Heart left ventricle (tissue), 13 donors: ENCODE data around the gene SEM1.

ENCODE experiments used
- POLR2A ChIP-seq, 2 donors: fragments of 450-650 bp; IDR thresholded peaks; one replicate each; pipeline ENCODE4 v1.6.1; 2017; ENCODE audit warnings: antibody characterized with exemption in 2 of 2, mild to moderate bottlenecking in 2 of 2, moderate library complexity in 2 of 2
- TF ChIP-seq, protein P1 (sequence below), 12 donors: fragments of 200-600 bp; sonication (generic) in 4 of 12; IDR thresholded peaks; one replicate each; pipeline versions ENCODE4 v1.5.0 to v1.8.0; 2018 to 2022; ENCODE audit warnings: antibody characterized with exemption in 12 of 12, mild to moderate bottlenecking in 5 of 12
- donor health status: ischemic (EF 13 %, LVEDD 7.1; RV severe dilation, severe dysfunction).
- donor health status: DM: no; HTN: yes; CAD: no.
- donor health status: DM: no; HTN: no; CAD: no.
- donor health status: ischemic (EF 25% LVEDD 6.9; RV normal size, moderate dysfunction).
- donor health status: ischemic (EF 25% LVEDD 5.7; RV mildly dilated, moderate dysfunction).
- donor health status: ischemic (EF 35%, LVEDD 5.7; RV mildly dilated, moderate dysfunction).
- donor health status: nonischemic (EF 11% LVEDD 7.7; RV severe dilation, severe dysfunction).
- donor health status: DM: yes; HTN: yes; CAD: no.
- donor health status: PGD.
- donor health status: ischemic (EF 29% LVEDD 5.4; RV normal size, mild dysfunction).
- donor health status: nonischemic (EF 23%, LVEDD 6.1; RV moderate dilation, normal function).

DNA sequence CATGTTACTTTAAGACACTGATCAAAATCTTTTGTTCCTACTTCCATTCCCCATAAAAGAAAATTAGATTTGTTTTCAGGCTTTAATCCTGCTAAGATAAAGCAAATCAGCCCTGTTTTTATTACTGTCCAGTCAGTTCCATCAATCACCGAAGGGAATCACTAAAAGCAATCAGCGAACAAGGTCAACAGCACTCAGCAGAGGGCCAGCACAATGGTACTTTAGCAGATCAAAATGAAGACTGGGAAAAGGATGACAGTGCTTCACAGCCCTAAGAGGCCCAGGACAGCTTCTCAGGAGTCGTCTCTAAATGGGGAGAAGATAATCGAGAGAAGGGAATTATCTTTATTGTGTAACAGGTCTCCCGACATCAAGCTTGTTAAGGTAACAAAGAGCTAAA lies 32.7 kb downstream of the SEM1 start:
- TF ChIP-seq, protein P1, sequence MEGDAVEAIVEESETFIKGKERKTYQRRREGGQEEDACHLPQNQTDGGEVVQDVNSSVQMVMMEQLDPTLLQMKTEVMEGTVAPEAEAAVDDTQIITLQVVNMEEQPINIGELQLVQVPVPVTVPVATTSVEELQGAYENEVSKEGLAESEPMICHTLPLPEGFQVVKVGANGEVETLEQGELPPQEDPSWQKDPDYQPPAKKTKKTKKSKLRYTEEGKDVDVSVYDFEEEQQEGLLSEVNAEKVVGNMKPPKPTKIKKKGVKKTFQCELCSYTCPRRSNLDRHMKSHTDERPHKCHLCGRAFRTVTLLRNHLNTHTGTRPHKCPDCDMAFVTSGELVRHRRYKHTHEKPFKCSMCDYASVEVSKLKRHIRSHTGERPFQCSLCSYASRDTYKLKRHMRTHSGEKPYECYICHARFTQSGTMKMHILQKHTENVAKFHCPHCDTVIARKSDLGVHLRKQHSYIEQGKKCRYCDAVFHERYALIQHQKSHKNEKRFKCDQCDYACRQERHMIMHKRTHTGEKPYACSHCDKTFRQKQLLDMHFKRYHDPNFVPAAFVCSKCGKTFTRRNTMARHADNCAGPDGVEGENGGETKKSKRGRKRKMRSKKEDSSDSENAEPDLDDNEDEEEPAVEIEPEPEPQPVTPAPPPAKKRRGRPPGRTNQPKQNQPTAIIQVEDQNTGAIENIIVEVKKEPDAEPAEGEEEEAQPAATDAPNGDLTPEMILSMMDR (IDR thresholded peaks at IDR 0.05) = no peak
- TF ChIP-seq POLR2A (IDR thresholded peaks at IDR 0.05) = no peak
